ENCODE results near the gene BLMH. TPM values are rescaled to one million over a fixed set of nuclear protein-coding genes. Genes with fewer than 3 reads are reported as not detected.

Gene BLMH
- total and polyA plus RNA-seq, 7 donors, result 17.0 to 33.0 (median 23.6) TPM

DNA sequence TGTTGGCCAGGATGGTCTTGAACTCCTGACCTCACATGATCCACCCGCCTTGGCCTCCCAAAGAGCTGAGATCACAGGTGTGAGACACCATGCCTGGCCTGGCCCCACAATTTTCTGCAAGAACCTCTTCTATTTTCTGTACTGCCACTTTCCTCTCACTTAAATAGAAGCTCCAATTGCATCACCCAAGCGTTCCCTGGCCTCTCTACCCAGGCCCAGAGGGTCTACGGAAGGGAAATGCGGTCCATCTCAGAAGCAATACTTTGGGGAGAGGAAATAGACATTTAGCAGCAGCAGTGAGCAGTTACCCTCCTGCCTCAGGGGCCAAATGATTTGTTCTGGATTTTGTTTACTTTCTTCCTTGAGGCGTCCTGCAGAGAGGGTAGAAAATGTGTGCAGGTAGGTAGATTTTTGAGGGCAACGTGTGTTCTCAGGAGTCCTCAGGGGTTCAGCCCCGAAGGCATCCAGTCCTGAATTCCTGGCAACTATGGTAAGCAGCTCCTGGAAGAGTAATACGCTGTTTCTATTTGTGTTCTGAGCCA, 67.3 kb downstream of the BLMH start:
- 65 to 80% (median 68%) methylated on average over 8 of the region's 8 CpGs for WGBS, 3 donors

DNA sequence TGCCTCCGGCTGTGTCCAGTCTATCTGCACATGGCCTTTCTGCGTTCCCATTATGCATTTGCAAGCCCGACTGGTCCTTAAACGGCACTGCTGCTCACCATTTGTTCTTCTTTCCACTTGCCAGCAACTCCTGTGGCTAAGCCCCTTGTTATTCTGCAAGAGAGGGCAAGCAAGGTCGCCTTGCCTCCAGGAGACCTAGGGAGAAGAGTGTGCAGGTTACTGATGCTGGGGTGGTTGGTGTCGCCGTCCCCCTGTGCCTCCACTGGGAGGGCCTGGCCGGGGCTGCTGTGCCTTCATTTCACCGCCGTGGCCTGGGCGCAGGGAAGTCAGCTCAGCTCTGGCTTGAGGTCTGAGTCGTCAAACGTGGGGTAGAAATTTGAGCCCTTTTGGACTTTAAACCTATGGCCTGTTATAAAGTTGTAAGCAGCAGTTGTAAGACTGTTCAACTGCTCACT, 69.0 kb downstream of the BLMH start:
- intact Hi-C loops (cut with DNase I), result no loop called here

More for the DNA sequence above, 67.3 kb downstream of the BLMH start:
- Histone ChIP-seq H3K4me3 (no peak overlapping the region), H3K27ac (no peak overlapping the region), H3K4me1 (no peaks in the 10 kb centered on the region), H3K27me3 (ENCODE audit: insufficient read depth in 3 of 3, low read length in 2 of 3) (peaks cover 0 to 18% (median 0%) of the 10 kb centered on the region in 3 donors), H3K9me3 (no peaks in the 10 kb centered on the region), H3K36me3 (ENCODE audit: insufficient read depth in 1 of 2, low read depth in 1 of 2) (no peaks in the 10 kb centered on the region)
- intact Hi-C loops (cut with DNase I), result no loop called here
- no peak for DNase-seq
- TF ChIP-seq, protein P1, sequence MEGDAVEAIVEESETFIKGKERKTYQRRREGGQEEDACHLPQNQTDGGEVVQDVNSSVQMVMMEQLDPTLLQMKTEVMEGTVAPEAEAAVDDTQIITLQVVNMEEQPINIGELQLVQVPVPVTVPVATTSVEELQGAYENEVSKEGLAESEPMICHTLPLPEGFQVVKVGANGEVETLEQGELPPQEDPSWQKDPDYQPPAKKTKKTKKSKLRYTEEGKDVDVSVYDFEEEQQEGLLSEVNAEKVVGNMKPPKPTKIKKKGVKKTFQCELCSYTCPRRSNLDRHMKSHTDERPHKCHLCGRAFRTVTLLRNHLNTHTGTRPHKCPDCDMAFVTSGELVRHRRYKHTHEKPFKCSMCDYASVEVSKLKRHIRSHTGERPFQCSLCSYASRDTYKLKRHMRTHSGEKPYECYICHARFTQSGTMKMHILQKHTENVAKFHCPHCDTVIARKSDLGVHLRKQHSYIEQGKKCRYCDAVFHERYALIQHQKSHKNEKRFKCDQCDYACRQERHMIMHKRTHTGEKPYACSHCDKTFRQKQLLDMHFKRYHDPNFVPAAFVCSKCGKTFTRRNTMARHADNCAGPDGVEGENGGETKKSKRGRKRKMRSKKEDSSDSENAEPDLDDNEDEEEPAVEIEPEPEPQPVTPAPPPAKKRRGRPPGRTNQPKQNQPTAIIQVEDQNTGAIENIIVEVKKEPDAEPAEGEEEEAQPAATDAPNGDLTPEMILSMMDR (IDR thresholded peaks at IDR 0.05), result no peak
- no peak for ATAC-seq

DNA sequence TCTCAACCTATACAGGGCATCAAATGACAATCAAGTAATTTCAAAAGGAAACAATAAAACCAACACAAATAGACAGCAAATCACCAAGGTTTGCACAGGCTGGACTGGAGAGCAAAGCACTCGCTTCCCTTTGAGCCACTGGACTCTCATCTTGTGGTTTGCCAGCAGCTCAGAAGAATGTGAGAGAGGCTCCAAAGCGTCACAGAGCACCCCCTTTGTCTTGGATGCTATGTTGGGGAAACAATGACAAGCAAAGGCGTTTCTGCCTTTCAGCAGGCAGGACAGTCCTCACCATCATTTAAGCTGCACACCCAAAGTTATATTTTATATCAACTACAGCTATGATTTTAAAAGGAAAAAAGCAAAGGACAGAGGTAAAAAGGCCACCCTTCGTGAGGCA, 69.5 kb downstream of the BLMH start:
- TF ChIP-seq, protein P1 (IDR thresholded peaks at IDR 0.05), result no peak
- Histone ChIP-seq H3K27ac (no peak overlapping the region), H3K4me1 (no peaks in the 10 kb centered on the region), H3K27me3 (ENCODE audit: insufficient read depth in 3 of 3, low read length in 2 of 3) (peaks cover 0 to 4% (median 0%) of the 10 kb centered on the region in 3 donors), H3K9me3 (no peaks in the 10 kb centered on the region), H3K36me3 (ENCODE audit: insufficient read depth in 1 of 2, low read depth in 1 of 2) (no peaks in the 10 kb centered on the region), H3K4me3 (no peak overlapping the region)
- intact Hi-C loops (cut with DNase I), result no loop called here
- no peak for ATAC-seq
- 73 to 83% (median 82%) methylated on average over 4 of the region's 4 CpGs for WGBS, 3 donors
- no peak for DNase-seq

More for the DNA sequence above, 69.0 kb downstream of the BLMH start:
- H3K4me1 ChIP-seq, result no peaks in the 10 kb centered on the region
- H3K36me3 ChIP-seq (ENCODE audit: insufficient read depth in 1 of 2, low read depth in 1 of 2), result no peaks in the 10 kb centered on the region
- H3K27me3 ChIP-seq (ENCODE audit: insufficient read depth in 3 of 3, low read length in 2 of 3), result peaks cover 0 to 4% (median 0%) of the 10 kb centered on the region in 3 donors
- H3K27ac ChIP-seq, result no peak overlapping the region
- H3K4me3 ChIP-seq, result no peak overlapping the region
- WGBS, 3 donors, result 60 to 75% (median 62%) methylated on average over 13 of the region's 13 CpGs
- TF ChIP-seq, protein P1 (IDR thresholded peaks at IDR 0.05), result no peak
- ATAC-seq (no peak), DNase-seq (no peak)
- H3K9me3 ChIP-seq, result no peaks in the 10 kb centered on the region

DNA sequence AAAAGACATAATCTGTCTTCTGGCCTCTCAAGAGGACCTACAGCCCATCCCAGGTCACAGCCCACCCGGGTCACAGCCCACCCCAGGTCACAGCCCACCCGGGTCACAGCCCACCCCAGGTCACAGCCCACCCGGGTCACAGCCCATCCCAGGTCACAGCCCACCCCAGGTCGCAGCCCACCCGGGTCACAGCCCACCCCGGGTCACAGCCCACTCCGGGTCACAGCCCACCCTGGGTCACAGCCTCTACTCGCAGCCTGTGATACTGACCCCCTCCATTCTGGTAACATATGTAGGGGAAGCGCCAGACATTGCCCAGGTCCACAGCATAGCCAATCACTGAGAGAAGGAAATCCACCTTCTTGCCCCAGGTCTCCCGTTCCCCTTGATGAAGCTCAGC, 70.4 kb downstream of the BLMH start:
- Histone ChIP-seq H3K36me3 (ENCODE audit: insufficient read depth in 1 of 2, low read depth in 1 of 2) (no peaks in the 10 kb centered on the region), H3K4me3 (no peak overlapping the region), H3K4me1 (no peaks in the 10 kb centered on the region), H3K27ac (no peak overlapping the region), H3K9me3 (no peaks in the 10 kb centered on the region), H3K27me3 (ENCODE audit: insufficient read depth in 3 of 3, low read length in 2 of 3) (no peaks in the 10 kb centered on the region)
- 88 to 91% (median 90%) methylated on average over 4 to 10 of the region's 10 CpGs for WGBS, 3 donors
- TF ChIP-seq, protein P1 (IDR thresholded peaks at IDR 0.05), result no peak
- intact Hi-C loops (cut with DNase I), result no loop called here
- ATAC-seq (no peak), DNase-seq (no peak)

DNA sequence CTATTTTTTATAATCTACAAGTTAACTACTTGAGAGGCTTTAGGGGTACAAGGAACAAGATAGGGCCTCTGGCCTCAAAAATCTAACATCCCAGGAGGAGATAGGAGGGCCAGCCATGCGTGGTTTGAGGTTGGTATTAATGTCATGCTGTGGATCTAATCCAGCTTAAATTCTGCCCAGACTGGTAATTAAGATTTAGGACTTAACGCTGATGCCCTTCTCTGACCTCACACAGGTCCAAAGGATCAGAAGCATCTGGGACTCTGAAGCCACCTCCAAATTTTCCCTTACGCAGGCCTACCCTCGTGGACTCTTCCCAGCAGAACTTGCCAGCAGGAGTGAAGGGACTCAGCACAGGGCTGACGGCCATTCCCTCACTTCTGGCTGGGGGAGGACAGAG, 71.3 kb downstream of the BLMH start:
- H3K27me3 ChIP-seq (ENCODE audit: insufficient read depth in 3 of 3, low read length in 2 of 3), result no peaks in the 10 kb centered on the region
- H3K27ac ChIP-seq, result no peak overlapping the region
- TF ChIP-seq, protein P1 (IDR thresholded peaks at IDR 0.05), result no peak
- H3K4me3 ChIP-seq, result no peak overlapping the region
- intact Hi-C loops (cut with DNase I), result no loop called here
- ATAC-seq (no peak), DNase-seq (no peak)
- WGBS, 3 donors, result 75 to 89% (median 78%) methylated on average over 5 of the region's 5 CpGs
- H3K4me1 ChIP-seq, result no peaks in the 10 kb centered on the region
- no peaks in the 10 kb centered on the region for H3K36me3 ChIP-seq (ENCODE audit: insufficient read depth in 1 of 2, low read depth in 1 of 2)
- H3K9me3 ChIP-seq, result no peaks in the 10 kb centered on the region

Measured in psoas muscle (tissue), 8 donors.